B cell (primary cell): ENCODE results near the gene DPCD.

Experiments
- EZH2 ChIP-seq: IDR thresholded peaks from 2 replicates; pipeline ENCODE4 v1.6.1; 2012; ENCODE audit warnings: borderline replicate concordance, low read depth, mild to moderate bottlenecking, moderate library complexity, low read length; ENCODE audit not compliant: insufficient read depth, poor library complexity, severe bottlenecking
- TF ChIP-seq, protein P1 (sequence below): fragments of 200-600 bp; IDR thresholded peaks from one replicate; pipeline ENCODE4 v1.8.0; 2022; ENCODE audit warnings: antibody characterized with exemption, mild to moderate bottlenecking

DNA sequence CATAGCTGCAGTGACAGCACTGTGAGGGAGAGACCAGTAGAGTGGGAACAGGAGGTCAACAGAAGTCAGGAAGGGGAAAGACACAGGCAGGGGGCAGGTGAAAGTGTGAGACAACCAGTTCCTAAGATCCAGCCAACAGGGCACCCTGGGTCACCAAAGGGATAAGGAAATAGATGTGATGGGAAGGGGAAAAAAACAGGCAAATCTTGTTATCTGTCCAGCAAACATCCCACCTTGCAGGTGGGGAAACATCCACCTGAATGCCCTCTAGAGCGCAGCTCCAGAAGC lies 42.5 kb downstream of the DPCD start:
- TF ChIP-seq, protein P1, sequence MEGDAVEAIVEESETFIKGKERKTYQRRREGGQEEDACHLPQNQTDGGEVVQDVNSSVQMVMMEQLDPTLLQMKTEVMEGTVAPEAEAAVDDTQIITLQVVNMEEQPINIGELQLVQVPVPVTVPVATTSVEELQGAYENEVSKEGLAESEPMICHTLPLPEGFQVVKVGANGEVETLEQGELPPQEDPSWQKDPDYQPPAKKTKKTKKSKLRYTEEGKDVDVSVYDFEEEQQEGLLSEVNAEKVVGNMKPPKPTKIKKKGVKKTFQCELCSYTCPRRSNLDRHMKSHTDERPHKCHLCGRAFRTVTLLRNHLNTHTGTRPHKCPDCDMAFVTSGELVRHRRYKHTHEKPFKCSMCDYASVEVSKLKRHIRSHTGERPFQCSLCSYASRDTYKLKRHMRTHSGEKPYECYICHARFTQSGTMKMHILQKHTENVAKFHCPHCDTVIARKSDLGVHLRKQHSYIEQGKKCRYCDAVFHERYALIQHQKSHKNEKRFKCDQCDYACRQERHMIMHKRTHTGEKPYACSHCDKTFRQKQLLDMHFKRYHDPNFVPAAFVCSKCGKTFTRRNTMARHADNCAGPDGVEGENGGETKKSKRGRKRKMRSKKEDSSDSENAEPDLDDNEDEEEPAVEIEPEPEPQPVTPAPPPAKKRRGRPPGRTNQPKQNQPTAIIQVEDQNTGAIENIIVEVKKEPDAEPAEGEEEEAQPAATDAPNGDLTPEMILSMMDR, result no peak
- no peak for TF ChIP-seq EZH2
